Lower lobe of right lung (tissue), 2 donors: ENCODE data around the gene FBXW7. TPM values are rescaled to one million over a fixed set of nuclear protein-coding genes. Genes with fewer than 3 reads are reported as not detected.

Source experiments
- ATAC-seq, 2 donors: fragments of 200-7000 bp; cut with Tn5 transposase; one replicate each; pipeline ENCODE4 v1.9.1; 2020 to 2022; ENCODE audit warnings: mild to moderate bottlenecking in 2 of 2, moderate library complexity in 2 of 2
- DNase-seq: peaks from one replicate; pipeline ENCODE4 v3.0.0-alpha.2; 2020
- H3K27ac ChIP-seq: fragments of 200-600 bp; one replicate; pipeline ENCODE4 v1.8.0; 2022
- H3K27me3 ChIP-seq: fragments of 200-600 bp; one replicate; pipeline ENCODE4 v1.8.0; 2022; ENCODE audit warnings: low read depth
- H3K36me3 ChIP-seq: fragments of 200-600 bp; one replicate; pipeline ENCODE4 v1.8.0; 2022; ENCODE audit warnings: mild to moderate bottlenecking
- H3K4me1 ChIP-seq: fragments of 200-600 bp; one replicate; pipeline ENCODE4 v1.8.0; 2022
- H3K4me3 ChIP-seq: fragments of 200-600 bp; one replicate; pipeline ENCODE4 v1.8.0; 2022; ENCODE audit warnings: mild to moderate bottlenecking
- H3K9me3 ChIP-seq: fragments of 200-600 bp; one replicate; pipeline ENCODE4 v1.8.0; 2022
- intact Hi-C: fragments of 100-400 bp; cut with DNase I; formaldehyde crosslinking; loops from one replicate; pipeline ENCODE4 v1.11.0; 2022
- total RNA-seq: library from RNA; stranded (reverse); fragmentation: NEBNext Ultra II Directional; extraction: Animal tissue kit (Norgen Biotek cat#: 25700); gene quantifications from one replicate; pipeline ENCODE4 v1.2.1, GENCODE V29; 2021
- TF ChIP-seq, protein P1 (sequence below): fragments of 200-600 bp; IDR thresholded peaks from one replicate; pipeline ENCODE4 v1.8.0; 2022; ENCODE audit warnings: antibody characterized with exemption, mild to moderate bottlenecking
- donor health status: DM: no; HTN: yes; CAD: no; lungs with severe emphysema.

FBXW7 gene
- total RNA-seq, 1 donor from 2014 or later = 39.6 TPM

DNA sequence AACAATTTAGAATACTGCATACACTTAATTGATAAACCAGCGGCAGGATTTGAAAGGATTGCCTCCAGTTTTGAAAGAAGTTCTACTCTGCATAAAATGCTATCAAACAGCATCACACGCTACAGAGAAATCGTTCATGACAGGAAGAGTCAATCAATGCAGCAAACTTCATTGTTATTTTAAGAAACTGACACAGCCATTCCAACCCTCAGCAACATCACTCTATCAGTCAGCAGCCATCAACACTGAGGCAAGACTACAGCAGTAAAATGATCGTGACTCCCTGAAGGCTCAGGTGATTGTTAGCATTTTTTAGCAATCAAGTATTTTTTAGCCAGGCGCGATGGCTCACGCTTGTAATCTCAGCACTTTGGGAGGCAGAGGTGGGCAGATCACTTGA is 98.3 kb downstream of the FBXW7 start:
- TF ChIP-seq, protein P1, sequence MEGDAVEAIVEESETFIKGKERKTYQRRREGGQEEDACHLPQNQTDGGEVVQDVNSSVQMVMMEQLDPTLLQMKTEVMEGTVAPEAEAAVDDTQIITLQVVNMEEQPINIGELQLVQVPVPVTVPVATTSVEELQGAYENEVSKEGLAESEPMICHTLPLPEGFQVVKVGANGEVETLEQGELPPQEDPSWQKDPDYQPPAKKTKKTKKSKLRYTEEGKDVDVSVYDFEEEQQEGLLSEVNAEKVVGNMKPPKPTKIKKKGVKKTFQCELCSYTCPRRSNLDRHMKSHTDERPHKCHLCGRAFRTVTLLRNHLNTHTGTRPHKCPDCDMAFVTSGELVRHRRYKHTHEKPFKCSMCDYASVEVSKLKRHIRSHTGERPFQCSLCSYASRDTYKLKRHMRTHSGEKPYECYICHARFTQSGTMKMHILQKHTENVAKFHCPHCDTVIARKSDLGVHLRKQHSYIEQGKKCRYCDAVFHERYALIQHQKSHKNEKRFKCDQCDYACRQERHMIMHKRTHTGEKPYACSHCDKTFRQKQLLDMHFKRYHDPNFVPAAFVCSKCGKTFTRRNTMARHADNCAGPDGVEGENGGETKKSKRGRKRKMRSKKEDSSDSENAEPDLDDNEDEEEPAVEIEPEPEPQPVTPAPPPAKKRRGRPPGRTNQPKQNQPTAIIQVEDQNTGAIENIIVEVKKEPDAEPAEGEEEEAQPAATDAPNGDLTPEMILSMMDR = no peak
- intact Hi-C loops = no loop called here
- Histone ChIP-seq H3K9me3 (no peaks in the 10 kb centered on the region), H3K27me3 (no peaks in the 10 kb centered on the region), H3K36me3 (no peaks in the 10 kb centered on the region), H3K27ac (no peak overlapping the region), H3K4me3 (no peak overlapping the region), H3K4me1 (peaks cover 6% of the 10 kb centered on the region)
- ATAC-seq (no peak), DNase-seq (no peak)

DNA sequence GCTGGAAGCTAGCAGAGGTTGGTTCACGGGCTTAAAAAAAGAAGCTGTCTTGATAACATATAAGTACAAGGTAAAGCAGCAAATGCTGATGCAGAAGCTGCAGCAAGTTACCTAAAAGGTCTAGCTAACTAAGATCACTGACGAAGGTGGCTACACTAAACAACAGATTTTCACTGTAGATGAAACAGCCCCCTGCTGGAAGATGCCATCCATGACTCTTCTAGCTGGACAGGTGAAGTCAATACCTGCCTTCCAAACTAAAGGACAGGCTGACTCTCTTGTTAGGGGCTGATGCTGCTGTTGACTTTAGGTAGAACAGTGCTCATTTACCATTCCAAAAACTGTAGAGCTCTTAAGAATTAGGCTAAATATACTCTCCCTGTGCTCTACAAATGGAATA is 99.5 kb downstream of the FBXW7 start:
- DNase-seq = no peak
- Histone ChIP-seq H3K4me1 (peaks cover 6% of the 10 kb centered on the region), H3K36me3 (no peaks in the 10 kb centered on the region), H3K27me3 (no peaks in the 10 kb centered on the region), H3K4me3 (no peak overlapping the region), H3K27ac (no peak overlapping the region), H3K9me3 (no peaks in the 10 kb centered on the region)
- TF ChIP-seq, protein P1 = no peak
- intact Hi-C loops = no loop called here
- ATAC-seq = no peak

DNA sequence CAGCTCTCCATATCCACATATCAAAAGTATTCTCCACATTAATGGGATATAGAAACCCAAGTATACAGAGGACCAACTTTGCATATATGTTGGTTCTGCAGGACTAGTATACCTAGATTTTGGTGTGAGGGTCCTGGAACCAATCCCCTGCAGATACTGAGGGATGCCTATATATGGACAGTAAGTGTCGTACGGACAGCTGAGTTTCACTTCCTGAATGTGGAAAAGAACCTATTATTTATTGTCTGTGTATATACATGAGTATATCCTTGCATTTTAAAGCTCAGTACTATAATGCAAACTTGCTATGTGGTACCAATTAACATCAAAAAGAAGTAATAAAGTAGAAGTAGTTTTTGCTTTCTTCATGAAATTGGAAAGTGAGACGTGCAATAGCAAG is 101.9 kb downstream of the FBXW7 start:
- intact Hi-C loops = no loop called here
- no peaks in the 10 kb centered on the region for H3K27me3 ChIP-seq
- peaks cover 6% of the 10 kb centered on the region for H3K4me1 ChIP-seq
- no peak overlapping the region for H3K4me3 ChIP-seq
- no peak overlapping the region for H3K27ac ChIP-seq
- TF ChIP-seq, protein P1 = no peak
- no peak for DNase-seq
- no peaks in the 10 kb centered on the region for H3K9me3 ChIP-seq
- H3K36me3 ChIP-seq = no peaks in the 10 kb centered on the region
- no peak for ATAC-seq

DNA sequence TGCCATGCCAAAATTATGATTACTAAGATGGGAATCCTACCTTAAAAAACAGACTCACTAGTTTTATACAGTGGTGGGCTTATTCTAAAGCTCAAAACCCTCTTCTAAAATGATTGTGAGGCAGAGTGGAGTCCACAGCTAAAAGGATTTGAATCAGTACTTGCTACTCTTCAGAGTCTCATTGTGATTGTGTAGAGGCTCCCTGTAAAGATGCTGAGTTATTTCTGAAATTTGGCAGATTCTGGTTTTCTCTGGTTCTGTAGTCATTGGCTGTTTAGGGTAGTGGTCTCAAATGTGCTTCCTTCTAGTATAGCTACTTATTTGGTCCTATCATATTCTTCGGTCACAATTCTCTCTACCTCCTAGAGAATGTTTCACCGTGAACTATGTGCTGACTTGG is 104.1 kb downstream of the FBXW7 start:
- TF ChIP-seq, protein P1 = no peak
- intact Hi-C loops = no loop called here
- peaks cover 6% of the 10 kb centered on the region for H3K4me1 ChIP-seq
- ATAC-seq (no peak), DNase-seq (no peak)
- no peaks in the 10 kb centered on the region for H3K36me3 ChIP-seq
- no peak overlapping the region for H3K27ac ChIP-seq
- H3K27me3 ChIP-seq = no peaks in the 10 kb centered on the region
- no peak overlapping the region for H3K4me3 ChIP-seq
- H3K9me3 ChIP-seq = no peaks in the 10 kb centered on the region

DNA sequence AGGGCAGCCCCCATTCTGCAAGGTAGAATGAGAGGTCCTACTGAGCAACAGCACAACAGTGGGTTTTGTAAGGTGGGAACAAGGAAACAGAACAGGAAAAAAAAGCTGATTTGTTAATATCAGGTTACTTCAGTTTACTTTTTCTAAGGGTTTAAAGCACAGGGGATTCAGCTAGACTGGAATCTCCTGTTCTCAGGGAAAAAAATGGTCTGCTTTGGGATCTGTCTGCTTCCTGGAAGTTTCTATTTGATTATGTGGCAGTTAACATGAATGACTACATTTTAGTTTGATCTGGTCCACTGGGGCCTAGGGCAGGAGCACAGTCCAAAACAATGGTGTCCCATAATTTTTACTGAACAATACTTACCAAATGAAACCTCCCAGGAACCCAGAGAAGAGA is 104.6 kb downstream of the FBXW7 start:
- no peak for DNase-seq
- Histone ChIP-seq H3K27ac (no peak overlapping the region), H3K36me3 (no peaks in the 10 kb centered on the region), H3K4me1 (peaks cover 6% of the 10 kb centered on the region), H3K4me3 (no peak overlapping the region), H3K9me3 (no peaks in the 10 kb centered on the region), H3K27me3 (no peaks in the 10 kb centered on the region)
- TF ChIP-seq, protein P1 = no peak
- intact Hi-C loops = no loop called here
- ATAC-seq = peak in 1 of 2 donors; percentile 37

DNA sequence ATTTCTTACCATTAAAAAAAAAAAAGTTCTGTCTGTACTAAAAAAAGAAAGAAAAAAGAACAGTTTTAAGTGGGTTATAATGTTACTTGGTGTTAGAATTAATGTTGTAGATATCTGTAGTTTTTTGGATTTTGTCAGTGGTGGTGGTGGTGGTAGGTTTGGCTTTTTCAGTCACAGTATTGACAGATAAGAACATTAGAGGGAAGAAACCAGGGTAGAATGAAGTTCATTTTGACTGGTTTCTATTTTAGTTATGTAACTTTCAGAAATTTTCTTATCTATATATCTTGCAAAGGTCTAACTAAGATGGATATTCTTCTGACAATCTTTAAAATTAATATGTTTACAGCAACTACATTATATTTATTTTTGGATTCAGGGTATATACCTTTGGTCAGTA is 105.4 kb downstream of the FBXW7 start:
- H3K9me3 ChIP-seq = no peaks in the 10 kb centered on the region
- no peaks in the 10 kb centered on the region for H3K36me3 ChIP-seq
- no peak overlapping the region for H3K4me3 ChIP-seq
- peaks cover 6% of the 10 kb centered on the region for H3K4me1 ChIP-seq
- H3K27ac ChIP-seq = no peak overlapping the region
- no peaks in the 10 kb centered on the region for H3K27me3 ChIP-seq
- TF ChIP-seq, protein P1 = no peak
- ATAC-seq = no peak
- intact Hi-C loops = no loop called here
- DNase-seq = no peak
